HEK293 (cell line): ENCODE measurements around the gene EBF4.

Experiments
- CTCF ChIA-PET: fragments of 350-600 bp; formaldehyde crosslinking; extraction: SDS; loops from one replicate; lab custom pipeline; 2021; ENCODE audit warnings: antibody characterized with exemption; lab: Yijun Ruan, JAX
- POLR2A ChIA-PET: fragments of 300-600 bp; formaldehyde crosslinking; extraction: SDS; loops from one replicate; lab custom pipeline; 2020; ENCODE audit warnings: antibody characterized with exemption, inconsistent platforms; lab: Yijun Ruan, JAX
- H3K27ac ChIP-seq: fragments of 200-500 bp; sonication (Bioruptor generic); 2 replicates; pipeline ENCODE4 v1.5.1; 2014; ENCODE audit warnings: low read depth, low read length, control low read depth, inconsistent platforms; ENCODE audit errors: extremely low read depth
- H3K36me3 ChIP-seq, 2 experiments: fragments of 200-500 bp in 1 of 2; sonication (Bioruptor generic) in 1 of 2; 1 replicate in 1 of 2; 2 replicates in 1 of 2; pipeline ENCODE4 v1.5.1; 2014 to 2017; ENCODE audit warnings: inconsistent platforms in 2 of 2, low read length in 2 of 2; ENCODE audit not compliant: control insufficient read depth in 2 of 2, insufficient read depth in 1 of 2
- H3K4me1 ChIP-seq: fragments of 200-500 bp; sonication (Bioruptor generic); 2 replicates; pipeline ENCODE4 v1.5.1; 2014; ENCODE audit warnings: mild to moderate bottlenecking, low read length, inconsistent platforms; ENCODE audit not compliant: control insufficient read depth, insufficient read depth
- H3K4me3 ChIP-seq: 2 replicates; pipeline ENCODE4 v1.5.1; 2011; ENCODE audit warnings: low read depth, mild to moderate bottlenecking, control low read depth, low read length, moderate library complexity
- H3K9me3 ChIP-seq: fragments of 200-500 bp; sonication (Bioruptor generic); 2 replicates; pipeline ENCODE4 v1.5.1; 2014; ENCODE audit warnings: low read depth, low read length, inconsistent platforms; ENCODE audit not compliant: control insufficient read depth, insufficient read depth
- GLI4 ChIP-seq: fragments of 450-650 bp; formaldehyde crosslinking; IDR thresholded peaks from 2 replicates; pipeline ENCODE4 v1.5.1; 2016; ENCODE audit warnings: missing biosample characterization, missing genetic modification characterization
- HOXD13 ChIP-seq: sonication (generic); formaldehyde crosslinking; IDR thresholded peaks from 2 replicates; pipeline ENCODE4 v1.8.0; 2022; ENCODE audit warnings: missing genetic modification reagents, borderline replicate concordance
- MEIS1 ChIP-seq: sonication (generic); formaldehyde crosslinking; IDR thresholded peaks from 2 replicates; pipeline ENCODE4 v1.8.1; 2022; ENCODE audit warnings: missing genetic modification reagents, mild to moderate bottlenecking, borderline replicate concordance
- PRDM1 ChIP-seq: fragments of 450-650 bp; formaldehyde crosslinking; IDR thresholded peaks from 2 replicates; pipeline ENCODE4; 2016; ENCODE audit warnings: missing biosample characterization, missing genetic modification characterization
- ZBTB20 ChIP-seq: fragments of 450-650 bp; formaldehyde crosslinking; IDR thresholded peaks from 2 replicates; pipeline ENCODE4 v1.5.1; 2016; ENCODE audit warnings: missing biosample characterization, missing genetic modification characterization
- ZFHX2 ChIP-seq: fragments of 450-650 bp; formaldehyde crosslinking; conservative IDR thresholded peaks from 2 replicates; pipeline ENCODE4 v1.5.1; 2016; ENCODE audit warnings: missing biosample characterization, missing genetic modification characterization
- ZNF10 ChIP-seq: fragments of 450-650 bp; formaldehyde crosslinking; IDR thresholded peaks from 2 replicates; pipeline ENCODE4 v1.5.1; 2017; ENCODE audit warnings: missing biosample characterization, missing genetic modification characterization
- ZNF19 ChIP-seq: fragments of 450-650 bp; formaldehyde crosslinking; IDR thresholded peaks from 2 replicates; pipeline ENCODE4; 2016; ENCODE audit warnings: missing biosample characterization, missing genetic modification characterization, low read depth
- ZNF202 ChIP-seq: fragments of 450-650 bp; formaldehyde crosslinking; IDR thresholded peaks from 2 replicates; pipeline ENCODE4 v1.5.1; 2016; ENCODE audit warnings: missing biosample characterization, missing genetic modification characterization, borderline replicate concordance
- ZNF292 ChIP-seq: fragments of 450-650 bp; formaldehyde crosslinking; IDR thresholded peaks from 2 replicates; pipeline ENCODE4 v1.5.1; 2016; ENCODE audit warnings: low read depth, missing biosample characterization, missing genetic modification characterization, borderline replicate concordance
- ZNF324 ChIP-seq: fragments of 450-650 bp; formaldehyde crosslinking; IDR thresholded peaks from 2 replicates; pipeline ENCODE4 v1.5.1; 2016; ENCODE audit warnings: missing biosample characterization, missing genetic modification characterization
- ZNF391 ChIP-seq: fragments of 450-650 bp; formaldehyde crosslinking; IDR thresholded peaks from 2 replicates; pipeline ENCODE4 v1.5.1; 2016; ENCODE audit warnings: low read depth, missing biosample characterization, missing genetic modification characterization, borderline replicate concordance
- ZNF530 ChIP-seq: fragments of 450-650 bp; formaldehyde crosslinking; IDR thresholded peaks from 2 replicates; pipeline ENCODE4 v1.5.1; 2016; ENCODE audit warnings: low read depth, missing biosample characterization, missing genetic modification characterization
- ZNF701 ChIP-seq: fragments of 450-650 bp; formaldehyde crosslinking; IDR thresholded peaks from 2 replicates; pipeline ENCODE4 v1.5.1; 2016; ENCODE audit warnings: missing biosample characterization, missing genetic modification characterization
- ZNF843 ChIP-seq: fragments of 450-650 bp; formaldehyde crosslinking; IDR thresholded peaks from 2 replicates; pipeline ENCODE4 v1.5.1; 2016; ENCODE audit warnings: missing biosample characterization, missing genetic modification characterization
- TF ChIP-seq, protein P1 (sequence below): fragments of 450-650 bp; formaldehyde crosslinking; IDR thresholded peaks from 2 replicates; pipeline ENCODE4 v1.5.1; 2016; ENCODE audit warnings: missing biosample characterization, missing genetic modification characterization, low read depth
- TF ChIP-seq, protein P2 (sequence below): fragments of 450-650 bp; formaldehyde crosslinking; IDR thresholded peaks from 2 replicates; pipeline ENCODE4 v1.5.0; 2017; ENCODE audit warnings: missing biosample characterization, missing genetic modification characterization, borderline replicate concordance
- TF ChIP-seq, protein P3 (sequence below): fragments of 450-650 bp; formaldehyde crosslinking; conservative IDR thresholded peaks from 2 replicates; pipeline ENCODE4 v1.5.1; 2016; ENCODE audit warnings: low read depth, missing biosample characterization, missing genetic modification characterization
- TF ChIP-seq, protein P4 (sequence below): fragments of 450-650 bp; formaldehyde crosslinking; IDR thresholded peaks from 2 replicates; pipeline ENCODE4 v1.5.1; 2016; ENCODE audit warnings: missing biosample characterization, missing genetic modification characterization, borderline replicate concordance
- TF ChIP-seq, protein P5 (sequence below): fragments of 450-650 bp; formaldehyde crosslinking; IDR thresholded peaks from 2 replicates; pipeline ENCODE4 v1.5.1; 2016; ENCODE audit warnings: missing biosample characterization, missing genetic modification characterization

EBF4 gene

DNA sequence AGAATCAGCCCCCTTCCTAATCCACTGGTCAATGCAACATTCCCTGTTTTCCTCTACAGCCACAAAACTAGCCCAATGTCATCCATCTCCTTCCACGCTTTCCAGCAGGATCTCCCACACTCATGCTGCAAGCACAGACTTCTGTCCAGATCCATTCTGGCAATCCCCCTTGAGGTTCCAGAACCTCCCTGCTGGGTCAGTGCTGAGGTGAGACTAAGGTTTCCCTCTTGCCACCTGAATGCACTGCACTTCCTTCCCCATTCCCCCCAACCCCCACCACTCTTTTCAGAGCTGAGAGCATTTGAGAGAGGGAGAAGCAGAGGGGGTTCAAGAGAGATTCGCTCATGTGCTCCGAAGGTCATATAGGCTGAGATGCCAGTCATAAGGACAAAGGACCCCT lies 43.9 kb downstream of the EBF4 start:
- Histone ChIP-seq H3K4me1 (no peaks in the 10 kb centered on the region), H3K27ac (no peak overlapping the region), H3K4me3 (no peak overlapping the region), H3K36me3 (no peaks in the 10 kb centered on the region), H3K9me3 (no peaks in the 10 kb centered on the region)
- CTCF ChIA-PET = interaction anchor here (1.4 kb wide), 1 partner anchor 16 kb away, joined by 5 read pairs; no protein-coding TSS in a partner anchor
- TF ChIP-seq ZNF701 (tag by site-specific recombination) (no peak), ZNF292 (tag by site-specific recombination) (no peak), ZNF202 (tag by site-specific recombination) (no peak), GLI4 (tag by site-specific recombination) (no peak), ZNF10 (no peak)
- TF ChIP-seq, protein P1, sequence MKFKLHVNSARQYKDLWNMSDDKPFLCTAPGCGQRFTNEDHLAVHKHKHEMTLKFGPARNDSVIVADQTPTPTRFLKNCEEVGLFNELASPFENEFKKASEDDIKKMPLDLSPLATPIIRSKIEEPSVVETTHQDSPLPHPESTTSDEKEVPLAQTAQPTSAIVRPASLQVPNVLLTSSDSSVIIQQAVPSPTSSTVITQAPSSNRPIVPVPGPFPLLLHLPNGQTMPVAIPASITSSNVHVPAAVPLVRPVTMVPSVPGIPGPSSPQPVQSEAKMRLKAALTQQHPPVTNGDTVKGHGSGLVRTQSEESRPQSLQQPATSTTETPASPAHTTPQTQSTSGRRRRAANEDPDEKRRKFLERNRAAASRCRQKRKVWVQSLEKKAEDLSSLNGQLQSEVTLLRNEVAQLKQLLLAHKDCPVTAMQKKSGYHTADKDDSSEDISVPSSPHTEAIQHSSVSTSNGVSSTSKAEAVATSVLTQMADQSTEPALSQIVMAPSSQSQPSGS (tag by site-specific recombination) = no peak
- TF ChIP-seq, all 188 proteins: peak for 0
- POLR2A ChIA-PET = interaction anchor here (0.6 kb wide), 2 partner anchors 12 to 531 kb away, joined by 3 read pairs; no protein-coding TSS in a partner anchor

DNA sequence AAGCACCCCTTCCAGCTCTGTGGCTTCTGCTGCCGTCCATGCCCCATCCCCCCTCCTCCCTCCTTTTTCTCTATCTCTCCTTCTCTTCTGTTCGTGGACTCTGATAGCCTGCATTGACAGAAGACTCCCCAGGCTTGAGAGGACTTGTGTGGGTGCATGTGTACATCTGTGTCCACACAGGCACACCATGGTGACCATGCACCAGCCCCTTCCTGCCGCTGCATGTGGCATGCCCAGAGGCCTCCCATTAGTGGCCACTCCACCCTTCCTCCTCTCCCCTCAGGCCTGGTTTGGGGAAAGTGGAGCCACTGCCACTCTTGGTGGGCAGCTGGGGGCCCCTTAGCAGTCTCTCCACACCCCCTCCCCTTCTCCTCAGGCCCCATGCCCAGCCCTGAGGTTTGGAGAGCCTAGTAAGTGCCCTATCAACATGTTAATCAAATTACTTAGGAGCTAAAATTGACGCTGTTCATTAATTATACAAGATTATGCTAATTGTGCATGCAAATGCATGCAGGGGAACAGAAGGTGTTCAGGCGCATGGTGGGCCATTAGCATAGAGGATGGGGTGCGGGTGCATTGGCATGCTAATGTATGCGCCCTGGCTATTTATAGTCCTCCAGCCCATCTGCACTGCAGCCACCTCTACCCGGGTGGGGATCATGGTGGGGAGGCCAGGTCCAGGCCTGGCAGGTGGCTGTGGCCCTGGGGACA lies 45.9 kb downstream of the EBF4 start:
- H3K4me1 ChIP-seq = no peaks in the 10 kb centered on the region
- ChIA-PET POLR2A (no interaction called here), CTCF (interaction anchor here (1.5 kb wide), 1 partner anchor 14 kb away, joined by 7 read pairs; no protein-coding TSS in a partner anchor)
- no peak overlapping the region for H3K27ac ChIP-seq
- TF ChIP-seq ZNF843 = no peak
- TF ChIP-seq, protein P2, sequence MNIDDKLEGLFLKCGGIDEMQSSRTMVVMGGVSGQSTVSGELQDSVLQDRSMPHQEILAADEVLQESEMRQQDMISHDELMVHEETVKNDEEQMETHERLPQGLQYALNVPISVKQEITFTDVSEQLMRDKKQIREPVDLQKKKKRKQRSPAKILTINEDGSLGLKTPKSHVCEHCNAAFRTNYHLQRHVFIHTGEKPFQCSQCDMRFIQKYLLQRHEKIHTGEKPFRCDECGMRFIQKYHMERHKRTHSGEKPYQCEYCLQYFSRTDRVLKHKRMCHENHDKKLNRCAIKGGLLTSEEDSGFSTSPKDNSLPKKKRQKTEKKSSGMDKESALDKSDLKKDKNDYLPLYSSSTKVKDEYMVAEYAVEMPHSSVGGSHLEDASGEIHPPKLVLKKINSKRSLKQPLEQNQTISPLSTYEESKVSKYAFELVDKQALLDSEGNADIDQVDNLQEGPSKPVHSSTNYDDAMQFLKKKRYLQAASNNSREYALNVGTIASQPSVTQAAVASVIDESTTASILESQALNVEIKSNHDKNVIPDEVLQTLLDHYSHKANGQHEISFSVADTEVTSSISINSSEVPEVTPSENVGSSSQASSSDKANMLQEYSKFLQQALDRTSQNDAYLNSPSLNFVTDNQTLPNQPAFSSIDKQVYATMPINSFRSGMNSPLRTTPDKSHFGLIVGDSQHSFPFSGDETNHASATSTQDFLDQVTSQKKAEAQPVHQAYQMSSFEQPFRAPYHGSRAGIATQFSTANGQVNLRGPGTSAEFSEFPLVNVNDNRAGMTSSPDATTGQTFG (tag by site-specific recombination) = no peak
- TF ChIP-seq ZFHX2 (tag by site-specific recombination) = no peak
- no peak for TF ChIP-seq ZNF530 (tag by site-specific recombination)
- TF ChIP-seq HOXD13 (CRISPR knock-in tag) = no peak
- TF ChIP-seq, protein P3, sequence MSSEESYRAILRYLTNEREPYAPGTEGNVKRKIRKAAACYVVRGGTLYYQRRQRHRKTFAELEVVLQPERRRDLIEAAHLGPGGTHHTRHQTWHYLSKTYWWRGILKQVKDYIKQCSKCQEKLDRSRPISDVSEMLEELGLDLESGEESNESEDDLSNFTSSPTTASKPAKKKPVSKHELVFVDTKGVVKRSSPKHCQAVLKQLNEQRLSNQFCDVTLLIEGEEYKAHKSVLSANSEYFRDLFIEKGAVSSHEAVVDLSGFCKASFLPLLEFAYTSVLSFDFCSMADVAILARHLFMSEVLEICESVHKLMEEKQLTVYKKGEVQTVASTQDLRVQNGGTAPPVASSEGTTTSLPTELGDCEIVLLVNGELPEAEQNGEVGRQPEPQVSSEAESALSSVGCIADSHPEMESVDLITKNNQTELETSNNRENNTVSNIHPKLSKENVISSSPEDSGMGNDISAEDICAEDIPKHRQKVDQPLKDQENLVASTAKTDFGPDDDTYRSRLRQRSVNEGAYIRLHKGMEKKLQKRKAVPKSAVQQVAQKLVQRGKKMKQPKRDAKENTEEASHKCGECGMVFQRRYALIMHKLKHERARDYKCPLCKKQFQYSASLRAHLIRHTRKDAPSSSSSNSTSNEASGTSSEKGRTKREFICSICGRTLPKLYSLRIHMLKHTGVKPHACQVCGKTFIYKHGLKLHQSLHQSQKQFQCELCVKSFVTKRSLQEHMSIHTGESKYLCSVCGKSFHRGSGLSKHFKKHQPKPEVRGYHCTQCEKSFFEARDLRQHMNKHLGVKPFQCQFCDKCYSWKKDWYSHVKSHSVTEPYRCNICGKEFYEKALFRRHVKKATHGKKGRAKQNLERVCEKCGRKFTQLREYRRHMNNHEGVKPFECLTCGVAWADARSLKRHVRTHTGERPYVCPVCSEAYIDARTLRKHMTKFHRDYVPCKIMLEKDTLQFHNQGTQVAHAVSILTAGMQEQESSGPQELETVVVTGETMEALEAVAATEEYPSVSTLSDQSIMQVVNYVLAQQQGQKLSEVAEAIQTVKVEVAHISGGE (tag by site-specific recombination) = no peak
- no peak for TF ChIP-seq ZBTB20 (tag by site-specific recombination)
- no peak for TF ChIP-seq ZNF324
- TF ChIP-seq, protein P4, sequence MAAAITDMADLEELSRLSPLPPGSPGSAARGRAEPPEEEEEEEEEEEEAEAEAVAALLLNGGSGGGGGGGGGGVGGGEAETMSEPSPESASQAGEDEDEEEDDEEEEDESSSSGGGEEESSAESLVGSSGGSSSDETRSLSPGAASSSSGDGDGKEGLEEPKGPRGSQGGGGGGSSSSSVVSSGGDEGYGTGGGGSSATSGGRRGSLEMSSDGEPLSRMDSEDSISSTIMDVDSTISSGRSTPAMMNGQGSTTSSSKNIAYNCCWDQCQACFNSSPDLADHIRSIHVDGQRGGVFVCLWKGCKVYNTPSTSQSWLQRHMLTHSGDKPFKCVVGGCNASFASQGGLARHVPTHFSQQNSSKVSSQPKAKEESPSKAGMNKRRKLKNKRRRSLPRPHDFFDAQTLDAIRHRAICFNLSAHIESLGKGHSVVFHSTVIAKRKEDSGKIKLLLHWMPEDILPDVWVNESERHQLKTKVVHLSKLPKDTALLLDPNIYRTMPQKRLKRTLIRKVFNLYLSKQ (tag by site-specific recombination) = no peak
- TF ChIP-seq, protein P5, sequence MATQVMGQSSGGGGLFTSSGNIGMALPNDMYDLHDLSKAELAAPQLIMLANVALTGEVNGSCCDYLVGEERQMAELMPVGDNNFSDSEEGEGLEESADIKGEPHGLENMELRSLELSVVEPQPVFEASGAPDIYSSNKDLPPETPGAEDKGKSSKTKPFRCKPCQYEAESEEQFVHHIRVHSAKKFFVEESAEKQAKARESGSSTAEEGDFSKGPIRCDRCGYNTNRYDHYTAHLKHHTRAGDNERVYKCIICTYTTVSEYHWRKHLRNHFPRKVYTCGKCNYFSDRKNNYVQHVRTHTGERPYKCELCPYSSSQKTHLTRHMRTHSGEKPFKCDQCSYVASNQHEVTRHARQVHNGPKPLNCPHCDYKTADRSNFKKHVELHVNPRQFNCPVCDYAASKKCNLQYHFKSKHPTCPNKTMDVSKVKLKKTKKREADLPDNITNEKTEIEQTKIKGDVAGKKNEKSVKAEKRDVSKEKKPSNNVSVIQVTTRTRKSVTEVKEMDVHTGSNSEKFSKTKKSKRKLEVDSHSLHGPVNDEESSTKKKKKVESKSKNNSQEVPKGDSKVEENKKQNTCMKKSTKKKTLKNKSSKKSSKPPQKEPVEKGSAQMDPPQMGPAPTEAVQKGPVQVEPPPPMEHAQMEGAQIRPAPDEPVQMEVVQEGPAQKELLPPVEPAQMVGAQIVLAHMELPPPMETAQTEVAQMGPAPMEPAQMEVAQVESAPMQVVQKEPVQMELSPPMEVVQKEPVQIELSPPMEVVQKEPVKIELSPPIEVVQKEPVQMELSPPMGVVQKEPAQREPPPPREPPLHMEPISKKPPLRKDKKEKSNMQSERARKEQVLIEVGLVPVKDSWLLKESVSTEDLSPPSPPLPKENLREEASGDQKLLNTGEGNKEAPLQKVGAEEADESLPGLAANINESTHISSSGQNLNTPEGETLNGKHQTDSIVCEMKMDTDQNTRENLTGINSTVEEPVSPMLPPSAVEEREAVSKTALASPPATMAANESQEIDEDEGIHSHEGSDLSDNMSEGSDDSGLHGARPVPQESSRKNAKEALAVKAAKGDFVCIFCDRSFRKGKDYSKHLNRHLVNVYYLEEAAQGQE = no peak
- no peak for TF ChIP-seq MEIS1 (CRISPR knock-in tag)
- no peak for TF ChIP-seq ZNF391 (tag by site-specific recombination)
- TF ChIP-seq PRDM1 = no peak
- TF ChIP-seq ZNF19 (tag by site-specific recombination) = no peak
- H3K36me3 ChIP-seq = no peaks in the 10 kb centered on the region
- H3K4me3 ChIP-seq = no peak overlapping the region
- H3K9me3 ChIP-seq = no peaks in the 10 kb centered on the region
